Activated CD4-positive, alpha-beta T cell treated with anti-CD3 and anti-CD28 coated beads for 1 hour (primary cell): ENCODE measurements around the gene PHF19.

Experiments
- DNase-seq: peaks from one replicate; pipeline ENCODE4 v3.0.0-alpha.2; 2020

Gene PHF19

GRCh38 chr9:120891884-120892747 is 15.1 kb upstream of the PHF19 start:
- no peak for DNase-seq

- no peak for DNase-seq
Measured at GRCh38 chr9:120891245-120891883, 14.4 kb upstream of the PHF19 start.

- DNase-seq, result no peak
Measured at GRCh38 chr9:120890320-120891244, 13.6 kb upstream of the PHF19 start.

GRCh38 chr9:120889606-120890271 is 12.8 kb upstream of the PHF19 start:
- no peak for DNase-seq

GRCh38 chr9:120888626-120889025 is 11.6 kb upstream of the PHF19 start:
- DNase-seq, result no peak

GRCh38 chr9:120886490-120886967 is 9.5 kb upstream of the PHF19 start:
- DNase-seq, result no peak

- no peak for DNase-seq
Measured at GRCh38 chr9:120885958-120886357, 9.0 kb upstream of the PHF19 start.

- no peak for DNase-seq
Measured at GRCh38 chr9:120885457-120885856, 8.5 kb upstream of the PHF19 start.

- no peak for DNase-seq
Measured at GRCh38 chr9:120883608-120883996, 6.6 kb upstream of the PHF19 start.

- no peak for DNase-seq
Measured at GRCh38 chr9:120882935-120883607, 6.1 kb upstream of the PHF19 start.

- no peak for DNase-seq
Measured at GRCh38 chr9:120879446-120879845, 2.5 kb upstream of the PHF19 start.

GRCh38 chr9:120878188-120879130 is 1.5 kb upstream of the PHF19 start:
- DNase-seq, result no peak

- peak; percentile 50 for DNase-seq
Measured at GRCh38 chr9:120877276-120878034, 467 bp upstream of the PHF19 start.

GRCh38 chr9:120875954-120876841 is 790 bp downstream of the PHF19 start:
- peak; percentile 71 for DNase-seq

GRCh38 chr9:120875643-120875953 is 1.4 kb downstream of the PHF19 start:
- DNase-seq, result no peak

GRCh38 chr9:120875195-120875565 is 1.8 kb downstream of the PHF19 start:
- DNase-seq, result no peak

- no peak for DNase-seq
Measured at GRCh38 chr9:120874226-120875194, 2.5 kb downstream of the PHF19 start.

- no peak for DNase-seq
Measured at GRCh38 chr9:120873512-120873911, 3.5 kb downstream of the PHF19 start.
